Measurements from ENCODE around the gene CHMP5.

The CHMP5 gene

GRCh38 chr9:33273266-33273971, 8.6 kb downstream of the CHMP5 start:
- DNase-seq, result no peak

- DNase-seq, result no peak
Observed at GRCh38 chr9:33273972-33274328, 9.1 kb downstream of the CHMP5 start.

GRCh38 chr9:33277484-33277883, 12.6 kb downstream of the CHMP5 start:
- DNase-seq, result no peak

- DNase-seq, result no peak
Observed at GRCh38 chr9:33285502-33285901, 20.7 kb downstream of the CHMP5 start.

- peak in 26 of 58 donors; percentile 6 to 68 (median 22) for DNase-seq
Observed at GRCh38 chr9:33287087-33287490, 22.2 kb downstream of the CHMP5 start.

- no peak for DNase-seq
Observed at GRCh38 chr9:33288235-33288634, 23.4 kb downstream of the CHMP5 start.

GRCh38 chr9:33288828-33289483, 24.1 kb downstream of the CHMP5 start:
- DNase-seq, result peak in 6 of 58 donors; percentile 3 to 24 (median 11)

- peak in 9 of 58 donors; percentile 21 to 41 (median 31) for DNase-seq
Observed at GRCh38 chr9:33289496-33289895, 24.6 kb downstream of the CHMP5 start.

- peak in 1 of 58 donors; percentile 85 for DNase-seq
Observed at GRCh38 chr9:33289936-33290246, 25.0 kb downstream of the CHMP5 start.

- peak; percentile 75 to 98 (median 93) for DNase-seq
Observed at GRCh38 chr9:33290247-33291030, 25.6 kb downstream of the CHMP5 start, which contains the start of gene NFX1. TSS of gene NFX1 (plus strand) at chr9:33290516. CDS start at chr9:33290573, 57 bp downstream.

GRCh38 chr9:33291031-33291397, 26.2 kb downstream of the CHMP5 start:
- no peak for DNase-seq

- no peak for DNase-seq
Observed at GRCh38 chr9:33291901-33292300, 27.1 kb downstream of the CHMP5 start.

- no peak for DNase-seq
Observed at GRCh38 chr9:33293782-33294181, 28.9 kb downstream of the CHMP5 start.

GRCh38 chr9:33294670-33295432, 30.0 kb downstream of the CHMP5 start:
- DNase-seq, result no peak

GRCh38 chr9:33295571-33295970, 30.7 kb downstream of the CHMP5 start:
- no peak for DNase-seq

GRCh38 chr9:33297432-33297831, 32.6 kb downstream of the CHMP5 start:
- DNase-seq, result peak in 32 of 58 donors; percentile 2 to 69 (median 22)

- DNase-seq, result no peak
Observed at GRCh38 chr9:33300546-33300945, 35.7 kb downstream of the CHMP5 start.

GRCh38 chr9:33304362-33304761, 39.5 kb downstream of the CHMP5 start:
- no peak for DNase-seq

- no peak for DNase-seq
Observed at GRCh38 chr9:33306037-33306436, 41.2 kb downstream of the CHMP5 start.

- DNase-seq, result no peak
Observed at GRCh38 chr9:33307067-33307466, 42.2 kb downstream of the CHMP5 start.

- DNase-seq, result no peak
Observed at GRCh38 chr9:33309903-33310302, 45.1 kb downstream of the CHMP5 start.

- DNase-seq, result no peak
Observed at GRCh38 chr9:33310748-33311147, 45.9 kb downstream of the CHMP5 start.

All from anterior cingulate cortex (tissue), 58 donors.